PFSK-1 (cell line): ENCODE results near the gene COMMD4.

Experiments
- FOXP2 ChIP-seq: optimal IDR thresholded peaks from 2 replicates; pipeline ENCODE3; 2011; ENCODE audit warnings: borderline replicate concordance, control low read depth, inconsistent platforms; ENCODE audit not compliant: insufficient read depth; ENCODE audit errors: extremely low read length, extremely low read depth
- POLR2AphosphoS5 ChIP-seq: IDR thresholded peaks from 2 replicates; pipeline ENCODE4 v1.6.1; 2012; ENCODE audit warnings: low read depth, mild to moderate bottlenecking, control low read depth, low read length, moderate library complexity
- SIN3A ChIP-seq: IDR thresholded peaks from 2 replicates; pipeline ENCODE4 v1.6.1; 2012; ENCODE audit warnings: mild to moderate bottlenecking, low read length, moderate library complexity, borderline replicate concordance; ENCODE audit not compliant: insufficient read depth
- TAF1 ChIP-seq: IDR thresholded peaks from 2 replicates; pipeline ENCODE4 v1.6.1; 2012; ENCODE audit warnings: low read length, control low read depth, borderline replicate concordance; ENCODE audit not compliant: insufficient read depth
- TF ChIP-seq, protein P1 (sequence below), 2 experiments: IDR thresholded peaks; 2 replicates each; pipeline versions ENCODE4 v1.6.1 to v1.8.0; 2011 to 2012; ENCODE audit warnings: low read depth in 2 of 2, low read length in 2 of 2, control low read depth in 1 of 2, inconsistent platforms in 1 of 2, mild to moderate bottlenecking in 1 of 2, moderate library complexity in 1 of 2; ENCODE audit not compliant: insufficient read depth in 1 of 2

The COMMD4 gene

DNA sequence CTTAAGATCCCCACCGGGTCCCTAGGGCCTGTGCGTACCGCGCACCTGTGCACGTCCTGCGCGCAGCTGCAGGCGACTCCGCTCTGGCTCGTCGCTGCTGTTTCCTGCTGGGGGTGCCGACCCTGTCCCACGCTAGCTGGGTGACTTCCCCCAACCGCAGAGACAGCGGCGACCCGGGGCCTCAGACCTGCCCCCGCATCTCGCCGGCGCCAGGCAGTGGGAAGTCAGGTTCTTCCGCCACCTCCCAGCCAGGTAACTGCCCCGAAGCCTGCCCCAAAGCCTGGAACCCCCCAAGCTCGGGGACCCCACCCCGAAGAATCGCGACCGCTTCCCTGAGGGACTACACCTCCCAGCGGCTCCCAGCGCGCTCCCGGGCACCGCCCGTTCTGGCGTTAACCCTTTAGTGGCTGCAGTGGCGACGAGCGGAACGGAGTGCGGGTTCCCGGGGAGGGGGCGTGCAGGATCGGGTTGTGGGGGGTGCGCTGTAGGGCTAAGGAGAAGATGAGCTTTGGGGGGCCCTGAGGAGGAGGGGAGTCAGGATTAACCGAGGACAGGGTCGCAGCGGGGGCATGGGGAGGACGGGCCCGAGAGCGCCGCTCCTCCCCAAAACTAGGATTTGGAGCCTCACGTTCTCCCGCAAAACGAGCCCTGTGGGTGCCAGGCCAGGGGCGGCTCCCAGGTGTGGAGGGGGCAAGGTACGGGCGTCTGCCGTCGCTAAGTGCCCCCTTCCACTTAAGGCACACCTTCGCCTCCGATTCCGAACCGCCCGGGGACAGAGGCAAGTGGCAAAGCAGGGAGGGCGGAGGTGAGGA, 11.6 kb downstream of the COMMD4 start:
- TF ChIP-seq SIN3A (no peak), FOXP2 (peak; percentile 27)

DNA sequence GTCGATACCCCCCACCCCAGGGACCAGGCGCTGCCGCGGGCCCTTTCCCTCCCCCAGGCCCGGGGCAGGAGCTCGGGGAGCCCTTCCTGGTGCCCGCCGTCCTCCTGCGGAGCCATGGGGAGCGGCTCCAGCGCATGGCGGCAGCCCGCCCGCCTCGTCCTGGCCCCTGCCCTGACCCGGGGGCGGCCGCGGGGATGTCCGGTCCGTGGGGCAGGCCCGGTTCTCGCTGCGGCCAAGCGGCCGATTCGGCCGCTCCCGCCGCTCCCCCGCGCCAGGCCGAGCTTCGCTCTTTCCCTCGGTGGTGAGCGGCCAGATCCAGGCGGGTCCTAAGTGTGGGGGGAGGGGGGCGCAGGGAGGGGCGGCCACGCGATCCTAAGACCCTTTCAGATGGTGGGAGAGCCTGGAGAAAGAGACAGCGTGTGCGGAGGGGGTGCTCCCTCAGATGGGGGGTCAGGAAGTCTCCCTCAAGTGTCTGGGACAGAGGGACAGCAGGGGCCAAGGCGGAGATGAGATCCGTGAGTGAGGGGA, 12.2 kb downstream of the COMMD4 start:
- TF ChIP-seq POLR2AphosphoS5 (no peak), SIN3A (no peak), TAF1 (no peak), FOXP2 (no peak)
- TF ChIP-seq, protein P1, sequence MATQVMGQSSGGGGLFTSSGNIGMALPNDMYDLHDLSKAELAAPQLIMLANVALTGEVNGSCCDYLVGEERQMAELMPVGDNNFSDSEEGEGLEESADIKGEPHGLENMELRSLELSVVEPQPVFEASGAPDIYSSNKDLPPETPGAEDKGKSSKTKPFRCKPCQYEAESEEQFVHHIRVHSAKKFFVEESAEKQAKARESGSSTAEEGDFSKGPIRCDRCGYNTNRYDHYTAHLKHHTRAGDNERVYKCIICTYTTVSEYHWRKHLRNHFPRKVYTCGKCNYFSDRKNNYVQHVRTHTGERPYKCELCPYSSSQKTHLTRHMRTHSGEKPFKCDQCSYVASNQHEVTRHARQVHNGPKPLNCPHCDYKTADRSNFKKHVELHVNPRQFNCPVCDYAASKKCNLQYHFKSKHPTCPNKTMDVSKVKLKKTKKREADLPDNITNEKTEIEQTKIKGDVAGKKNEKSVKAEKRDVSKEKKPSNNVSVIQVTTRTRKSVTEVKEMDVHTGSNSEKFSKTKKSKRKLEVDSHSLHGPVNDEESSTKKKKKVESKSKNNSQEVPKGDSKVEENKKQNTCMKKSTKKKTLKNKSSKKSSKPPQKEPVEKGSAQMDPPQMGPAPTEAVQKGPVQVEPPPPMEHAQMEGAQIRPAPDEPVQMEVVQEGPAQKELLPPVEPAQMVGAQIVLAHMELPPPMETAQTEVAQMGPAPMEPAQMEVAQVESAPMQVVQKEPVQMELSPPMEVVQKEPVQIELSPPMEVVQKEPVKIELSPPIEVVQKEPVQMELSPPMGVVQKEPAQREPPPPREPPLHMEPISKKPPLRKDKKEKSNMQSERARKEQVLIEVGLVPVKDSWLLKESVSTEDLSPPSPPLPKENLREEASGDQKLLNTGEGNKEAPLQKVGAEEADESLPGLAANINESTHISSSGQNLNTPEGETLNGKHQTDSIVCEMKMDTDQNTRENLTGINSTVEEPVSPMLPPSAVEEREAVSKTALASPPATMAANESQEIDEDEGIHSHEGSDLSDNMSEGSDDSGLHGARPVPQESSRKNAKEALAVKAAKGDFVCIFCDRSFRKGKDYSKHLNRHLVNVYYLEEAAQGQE (IDR thresholded peaks at IDR 0.05; ENCODE audit: insufficient read depth in 1 of 2, low read depth in 2 of 2, low read length in 2 of 2), result no peak

DNA sequence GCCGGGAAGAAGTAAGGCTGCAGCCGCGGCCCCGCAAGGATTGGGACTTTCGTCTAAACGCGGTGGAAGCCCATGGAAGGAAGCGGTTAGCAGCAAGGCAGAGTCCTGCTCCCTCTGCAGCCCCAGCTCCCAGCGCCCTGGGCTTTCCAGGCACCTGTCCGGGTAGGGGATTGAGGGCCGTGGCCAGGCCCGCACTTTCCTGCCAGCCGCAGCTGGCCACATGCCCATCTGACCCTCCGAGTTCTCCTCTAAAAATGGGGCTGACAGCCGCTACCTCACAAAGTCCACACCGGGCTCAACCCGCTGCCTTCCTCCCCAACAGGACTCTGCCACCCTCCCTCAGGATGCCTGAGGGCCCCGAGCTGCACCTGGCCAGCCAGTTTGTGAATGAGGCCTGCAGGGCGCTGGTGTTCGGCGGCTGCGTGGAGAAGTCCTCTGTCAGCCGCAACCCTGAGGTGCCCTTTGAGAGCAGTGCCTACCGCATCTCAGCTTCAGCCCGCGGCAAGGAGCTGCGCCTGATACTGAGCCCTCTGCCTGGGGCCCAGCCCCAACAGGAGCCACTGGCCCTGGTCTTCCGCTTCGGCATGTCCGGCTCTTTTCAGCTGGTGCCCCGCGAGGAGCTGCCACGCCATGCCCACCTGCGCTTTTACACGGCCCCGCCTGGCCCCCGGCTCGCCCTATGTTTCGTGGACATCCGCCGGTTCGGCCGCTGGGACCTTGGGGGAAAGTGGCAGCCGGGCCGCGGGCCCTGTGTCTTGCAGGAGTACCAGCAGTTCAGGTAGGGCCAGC, 12.9 kb downstream of the COMMD4 start:
- TF ChIP-seq POLR2AphosphoS5 (no peak), SIN3A (no peak), TAF1 (no peak), FOXP2 (no peak)
- TF ChIP-seq, protein P1 (IDR thresholded peaks at IDR 0.05; ENCODE audit: insufficient read depth in 1 of 2, low read depth in 2 of 2, low read length in 2 of 2), result no peak

DNA sequence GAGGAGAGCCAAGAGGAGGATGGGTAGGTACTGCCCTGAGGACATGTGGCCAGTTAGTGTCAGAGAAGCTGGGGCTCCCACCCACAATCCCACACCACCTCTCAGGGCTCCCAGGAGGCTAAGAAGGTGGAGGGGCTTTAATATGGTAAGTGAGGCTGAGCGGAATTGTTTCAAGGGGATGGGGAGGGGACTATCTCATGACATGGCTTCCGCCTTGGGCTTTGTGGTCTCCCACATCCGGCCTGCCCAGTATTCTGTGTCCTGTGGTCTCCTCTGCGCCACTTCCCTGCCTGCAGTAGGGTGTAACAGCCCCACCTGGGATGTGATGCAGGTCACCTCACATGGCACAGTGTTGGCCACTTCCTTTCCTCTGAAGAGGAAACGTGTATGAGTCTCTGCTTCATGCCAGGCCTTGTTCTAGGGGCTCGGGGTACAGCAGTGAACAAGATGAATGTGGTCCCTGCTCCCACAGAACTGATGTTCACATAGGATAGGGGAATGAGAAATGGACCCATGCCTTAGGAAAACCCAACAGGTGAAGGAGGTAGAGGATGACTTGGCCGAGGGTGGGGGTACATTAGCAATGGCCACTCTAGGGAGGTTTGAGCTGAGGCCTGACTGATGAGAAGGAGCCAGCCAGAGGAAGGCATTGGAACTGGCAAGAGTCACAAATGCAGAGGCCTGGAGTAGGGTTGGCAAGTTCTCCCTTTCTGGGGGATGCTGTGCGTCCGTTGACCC, 14.2 kb downstream of the COMMD4 start:
- peak; percentile 56; the same call in 1 of the 2 replicates for TF ChIP-seq POLR2AphosphoS5
- TF ChIP-seq TAF1, result no peak

DNA sequence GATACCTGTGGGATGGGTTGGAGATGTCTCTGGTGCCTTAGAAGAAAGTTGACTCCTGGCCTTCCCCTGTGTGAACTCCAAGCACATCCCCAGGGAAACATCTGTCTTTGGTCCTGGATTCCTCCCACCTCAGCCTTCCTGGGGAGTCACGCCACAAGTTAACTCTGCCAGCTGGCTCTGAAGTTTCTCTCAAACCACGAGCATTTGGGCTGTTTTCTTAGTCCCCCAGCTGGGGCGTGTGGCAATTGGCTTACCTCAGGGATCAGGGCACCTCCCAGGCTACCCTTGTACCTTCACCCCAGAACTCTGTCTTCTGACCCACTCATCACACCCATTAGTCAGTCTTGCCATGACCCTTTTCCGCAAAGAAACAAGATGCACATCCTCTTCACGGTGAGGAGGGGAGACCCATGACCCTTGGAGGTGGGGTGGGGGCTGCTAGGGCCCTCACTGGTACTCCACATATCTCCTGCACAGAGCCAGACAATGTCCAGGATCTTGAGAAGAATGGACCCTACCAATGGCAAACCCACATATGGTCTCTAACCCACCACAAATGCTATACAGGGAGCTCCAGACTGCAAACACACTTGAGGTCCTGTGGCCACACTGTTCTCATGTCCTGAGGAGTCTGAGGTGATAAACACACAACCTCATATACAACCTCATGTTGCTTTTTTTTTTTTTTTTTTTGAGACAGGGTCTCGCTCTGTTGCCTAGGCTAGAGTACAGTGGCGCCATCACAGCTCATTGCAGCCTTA, 14.9 kb downstream of the COMMD4 start:
- no peak for TF ChIP-seq POLR2AphosphoS5
- TF ChIP-seq, protein P1 (IDR thresholded peaks at IDR 0.05; ENCODE audit: insufficient read depth in 1 of 2, low read depth in 2 of 2, low read length in 2 of 2), result no peak
- no peak for TF ChIP-seq FOXP2
- TF ChIP-seq SIN3A, result no peak
- TF ChIP-seq TAF1, result no peak
